Stimulated activated CD8-positive, alpha-beta memory T cell treated with anti-CD3 and anti-CD28 coated beads, Interleukin-12 subunit alpha, Interleukin-12 subunit beta, amount 100 ng/mL, for 24 hours (primary cell): ENCODE measurements around the gene WLS.

Source experiments
- DNase-seq: peaks from one replicate; pipeline ENCODE4 v3.0.0-alpha.2; 2020; ENCODE audit errors: extremely low read depth

The WLS gene

DNA sequence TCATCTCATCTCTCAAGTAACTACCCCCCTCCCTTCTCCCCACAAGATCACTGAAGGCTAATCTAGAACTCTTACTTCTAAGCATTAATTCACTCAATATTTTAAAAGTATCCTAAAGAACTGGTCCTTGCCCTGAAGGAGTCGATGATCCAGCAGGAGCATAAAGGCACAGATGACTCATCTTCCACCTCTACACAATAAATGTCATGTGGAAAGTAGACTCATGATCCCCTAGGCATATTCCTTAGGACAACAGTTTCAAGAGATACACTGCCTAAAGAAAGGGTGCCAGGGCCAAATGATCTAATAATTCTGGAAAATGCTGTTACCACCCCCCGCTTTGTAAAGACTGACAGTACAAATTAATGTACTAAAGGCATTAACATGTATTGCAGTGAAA, 96.1 kb downstream of the WLS start:
- DNase-seq: no peak

DNA sequence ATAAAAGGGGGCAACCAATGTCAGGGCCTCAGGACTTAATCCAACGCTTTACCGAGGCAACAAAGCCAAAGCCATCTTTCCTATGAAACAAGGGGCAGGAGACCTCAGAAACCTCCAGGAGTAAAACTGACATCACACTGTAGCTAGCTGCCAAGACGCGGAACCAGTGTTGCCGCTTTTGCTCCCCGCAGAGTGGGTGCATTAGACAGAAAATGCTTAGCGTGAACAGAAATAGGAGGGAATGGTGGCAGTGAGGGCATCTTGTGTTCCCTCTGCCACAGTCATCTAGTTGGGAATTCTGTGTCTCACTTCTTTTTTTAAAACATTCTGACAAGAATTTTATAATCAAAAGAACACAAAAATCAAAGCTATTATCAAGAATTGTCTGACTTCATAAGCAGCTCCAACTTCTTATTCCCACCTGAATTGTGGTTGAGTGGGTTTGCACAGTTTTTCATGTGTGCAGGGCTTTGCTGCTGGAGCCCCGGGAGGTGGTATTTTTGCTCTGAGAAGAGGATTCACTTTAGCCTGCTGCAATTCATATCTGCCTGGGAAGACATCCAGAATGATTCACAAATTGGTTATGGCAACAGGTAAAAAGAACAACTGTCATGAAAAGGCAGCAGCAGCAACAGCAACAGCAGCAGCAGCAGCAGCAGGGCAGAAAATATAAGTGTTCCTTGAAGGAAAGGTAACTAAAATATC, 99.7 kb downstream of the WLS start:
- no peak for DNase-seq

DNA sequence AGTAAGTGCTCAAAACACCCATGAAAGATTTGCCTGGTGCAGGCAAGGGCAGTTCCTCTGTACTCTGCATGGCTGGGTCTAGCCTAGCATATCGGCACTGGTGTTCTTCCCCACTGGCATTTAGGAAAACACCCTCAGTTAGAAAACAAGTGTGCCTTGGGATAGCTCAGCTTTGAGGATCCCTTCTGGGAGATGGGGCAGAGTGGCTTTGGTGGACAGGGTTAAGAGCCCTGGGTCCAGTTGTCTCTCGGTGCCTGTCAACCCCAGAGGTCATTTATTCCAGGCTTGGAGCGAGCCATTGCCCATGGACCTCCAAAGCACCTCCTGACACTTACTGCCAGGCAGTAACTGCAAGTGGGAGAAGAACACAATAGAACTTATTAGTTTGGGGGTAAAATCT, 101.1 kb downstream of the WLS start:
- DNase-seq: no peak

DNA sequence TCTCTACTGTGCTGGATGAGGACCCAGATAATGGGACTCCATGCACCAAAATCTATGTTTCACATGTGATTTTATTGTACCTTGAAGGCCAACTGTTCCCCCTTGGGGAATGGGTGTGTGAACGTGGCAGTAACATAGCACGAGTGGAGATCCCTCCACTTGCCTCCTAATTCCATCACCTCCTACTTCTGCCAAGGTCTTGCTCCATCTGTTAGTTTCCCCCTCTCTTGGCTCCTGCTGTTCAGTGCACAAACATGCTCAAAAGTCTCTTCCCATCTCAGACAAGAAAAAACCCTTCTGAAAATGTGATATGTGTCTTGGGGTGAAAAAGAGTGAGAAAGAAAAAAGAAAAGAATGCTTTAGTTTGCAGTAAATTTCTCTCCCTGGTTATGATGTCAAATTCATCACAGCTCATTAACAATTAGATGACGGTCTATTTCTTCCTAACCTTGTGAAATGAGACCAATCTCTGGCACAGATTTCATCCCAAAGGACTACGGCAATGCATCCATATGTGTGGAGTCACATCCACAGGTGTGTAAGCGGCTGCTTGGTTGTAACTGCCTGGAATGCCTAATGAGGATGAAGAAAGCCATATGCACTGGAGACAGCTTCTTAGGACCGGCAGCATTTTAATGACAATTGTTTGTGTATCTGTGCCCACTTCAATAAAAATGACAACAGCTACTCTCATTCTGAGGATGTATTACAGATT, 102.6 kb downstream of the WLS start:
- no peak for DNase-seq

DNA sequence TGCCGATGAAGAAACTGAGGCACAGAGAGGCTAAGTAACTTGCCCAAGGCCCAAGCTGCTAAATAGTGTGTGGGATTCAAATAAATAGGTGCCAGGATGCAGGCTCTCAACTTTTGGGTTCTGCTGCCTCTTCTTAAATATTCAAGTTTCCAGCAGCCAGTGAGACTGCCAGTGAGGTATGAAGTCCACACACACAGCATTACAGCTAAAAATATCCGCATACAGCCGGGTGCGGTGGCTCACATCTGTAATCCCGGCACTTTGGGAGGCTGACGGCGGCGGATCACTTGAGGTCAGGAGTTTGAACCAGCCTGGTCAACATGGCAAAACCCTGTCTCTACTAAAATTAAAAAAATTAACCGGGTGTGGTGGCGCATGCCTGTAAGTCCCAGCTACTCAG, 103.5 kb downstream of the WLS start:
- no peak for DNase-seq

DNA sequence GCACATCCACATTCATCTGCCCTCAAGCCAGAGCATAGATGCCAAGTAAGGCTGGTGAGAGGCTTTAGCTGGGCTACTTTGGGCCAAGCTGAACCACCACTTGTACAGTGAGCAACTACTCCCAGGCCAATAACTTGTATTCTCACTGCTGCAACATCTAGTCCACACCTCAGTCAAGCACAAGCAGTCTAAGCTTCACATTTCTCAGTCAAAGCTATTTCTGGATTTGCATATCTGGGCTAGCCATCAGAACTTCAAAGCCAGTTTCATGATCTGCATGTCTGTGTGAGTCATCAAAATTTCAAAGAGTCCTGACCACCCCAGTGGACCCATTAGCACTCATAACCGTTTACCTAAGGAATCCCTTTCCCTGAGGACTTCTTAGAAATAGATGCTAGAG, 104.2 kb downstream of the WLS start:
- no peak for DNase-seq

DNA sequence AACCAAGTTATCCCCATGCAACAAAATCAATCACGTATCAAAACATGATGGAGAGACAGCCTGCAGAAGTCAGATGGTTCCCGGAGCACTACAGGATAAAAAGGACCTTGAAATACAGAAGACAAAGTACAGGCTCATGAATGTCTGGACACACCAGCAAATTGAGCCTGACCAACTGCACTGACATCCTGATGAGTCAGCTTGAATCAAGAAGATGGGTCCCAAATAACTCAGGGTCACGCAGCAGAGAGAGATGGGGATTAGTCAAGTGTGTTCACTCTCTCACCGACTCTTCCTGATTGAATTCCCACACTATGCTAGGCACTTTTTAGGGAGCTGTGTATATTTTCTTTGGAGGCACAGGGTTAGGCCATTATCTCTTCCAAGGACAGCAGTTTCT, 110.8 kb downstream of the WLS start:
- no peak for DNase-seq

DNA sequence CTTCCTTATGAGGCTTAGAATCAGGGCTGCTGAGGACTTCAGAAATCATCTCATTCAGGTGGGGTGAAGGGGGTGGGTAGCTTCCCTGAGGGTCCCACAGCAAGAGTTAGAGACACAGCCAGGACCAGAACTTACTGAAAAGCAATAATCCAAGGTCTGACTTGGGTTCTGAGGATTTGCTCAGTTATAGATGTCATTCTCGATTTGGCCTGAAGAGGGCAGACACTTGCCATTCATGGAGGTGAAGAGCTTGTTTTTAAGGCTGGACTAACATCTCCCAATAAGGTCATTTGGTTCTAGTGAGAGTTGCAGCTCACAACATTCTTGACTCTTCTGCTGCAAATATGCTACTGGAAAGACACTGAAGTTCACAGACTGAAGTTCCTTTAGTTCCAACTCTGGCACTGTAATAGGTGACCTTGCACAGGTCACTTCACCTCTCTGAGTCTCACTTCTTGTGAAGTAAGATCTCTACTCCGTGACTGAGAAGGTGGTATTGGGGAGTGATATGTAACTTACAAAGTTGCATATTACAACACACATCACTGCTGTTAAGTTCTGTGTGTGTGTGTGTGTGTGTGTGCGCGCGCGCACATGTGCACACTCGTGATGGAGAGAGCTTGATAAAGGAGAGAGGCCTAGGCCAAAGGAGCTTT, 112.1 kb downstream of the WLS start:
- DNase-seq: no peak

DNA sequence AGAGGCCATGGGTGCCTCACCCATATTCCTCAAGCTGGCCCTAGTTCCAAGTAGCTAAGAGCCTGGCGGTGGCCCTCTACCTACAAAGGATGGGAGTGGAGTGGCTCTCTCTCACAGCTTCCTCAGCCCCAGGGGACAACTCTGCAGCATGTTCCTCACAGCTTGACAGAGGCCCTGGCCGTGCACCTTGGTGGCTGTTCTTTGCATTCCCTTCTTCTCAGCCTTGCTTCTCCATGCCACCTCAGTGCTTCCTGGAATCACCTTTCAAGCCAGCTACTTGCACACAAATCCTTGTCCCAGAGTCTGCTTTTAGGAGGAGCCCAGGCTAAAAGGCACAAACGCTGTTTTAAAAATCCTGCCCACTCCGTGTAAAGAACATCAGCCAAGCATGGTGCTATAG, 112.9 kb downstream of the WLS start:
- DNase-seq: no peak

DNA sequence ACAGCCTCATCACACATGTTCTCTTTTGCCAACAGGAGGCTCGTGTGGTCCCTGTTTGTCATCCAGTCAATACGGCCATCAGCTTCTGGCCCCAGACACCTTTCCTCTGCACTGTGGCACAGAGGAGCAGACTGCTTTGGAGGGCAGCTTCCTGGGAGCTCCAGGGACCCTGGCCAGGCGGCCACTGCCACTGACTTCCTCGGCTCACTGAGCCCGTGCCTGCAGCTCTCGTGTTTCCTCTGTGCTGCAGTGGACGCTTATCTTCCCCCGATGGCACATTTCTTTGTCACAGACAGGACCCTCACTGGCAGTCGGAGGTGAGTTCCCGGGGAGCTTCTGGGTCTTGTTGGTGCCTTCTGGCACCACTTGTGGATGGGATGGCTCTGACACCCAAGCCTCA, 114.9 kb downstream of the WLS start:
- DNase-seq: no peak

DNA sequence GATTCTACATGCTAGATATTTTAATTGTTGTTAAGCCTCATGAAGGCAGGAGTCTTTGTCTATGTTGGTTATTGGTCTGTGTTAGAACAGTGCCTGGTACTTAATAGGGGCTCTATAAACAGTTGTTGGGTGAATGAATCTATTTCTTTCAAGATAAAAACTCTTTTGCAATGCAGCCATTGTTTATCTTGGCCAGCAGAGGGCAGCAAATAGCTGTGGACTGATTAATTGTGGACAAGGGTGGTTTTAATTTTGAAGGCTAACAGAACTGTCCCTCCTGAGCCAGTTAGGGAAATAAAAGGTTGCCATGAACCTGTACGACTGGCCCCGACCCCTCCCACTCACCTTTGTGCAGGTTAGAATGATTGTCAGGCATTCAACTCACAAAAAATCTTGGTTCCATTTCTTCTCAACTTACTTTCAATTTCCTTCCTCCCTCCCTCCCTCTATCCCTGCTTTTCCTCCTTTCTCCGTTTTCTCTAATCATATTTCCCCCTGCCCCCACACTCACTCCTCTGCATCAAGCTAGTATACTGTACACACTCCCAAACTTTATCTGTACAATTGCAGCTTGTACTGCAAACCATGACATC, 115.6 kb downstream of the WLS start:
- DNase-seq: no peak

DNA sequence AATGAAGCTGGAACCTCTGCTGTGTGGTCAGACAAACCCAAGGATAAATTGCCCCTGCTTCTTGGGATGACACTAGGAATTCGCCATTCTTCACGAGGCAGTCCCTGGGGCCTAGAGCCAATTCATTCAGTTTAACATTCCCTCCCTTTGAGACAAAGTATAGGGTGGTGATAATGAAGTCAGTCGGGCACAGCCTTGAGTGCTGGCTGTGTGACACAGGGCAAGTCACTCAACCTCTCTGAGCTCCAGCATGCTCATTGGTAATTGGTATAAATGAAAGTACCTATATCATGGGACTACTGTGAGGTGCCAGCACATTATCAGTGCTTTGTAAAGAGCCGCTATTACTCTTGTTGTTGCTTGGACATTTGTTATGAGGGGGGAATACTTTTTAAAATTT, 117.0 kb downstream of the WLS start:
- no peak for DNase-seq

DNA sequence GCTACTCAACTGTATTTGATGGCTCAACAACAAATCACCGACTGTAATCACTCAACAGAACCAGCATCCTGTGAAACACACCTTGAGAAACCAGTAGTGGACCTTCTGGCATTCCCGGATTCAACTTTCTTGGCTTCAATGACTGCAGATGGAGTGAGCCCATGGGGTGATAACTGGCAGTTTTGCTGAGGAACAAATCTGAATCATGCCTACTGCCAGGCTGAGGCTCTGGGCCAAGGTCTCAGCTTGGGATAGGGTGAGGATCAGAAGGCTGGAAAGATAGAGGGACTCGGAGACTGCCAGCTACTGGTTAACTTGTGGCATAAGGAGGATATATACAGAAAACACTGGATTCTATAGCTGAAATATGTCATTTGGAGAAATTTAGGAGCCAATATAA, 118.4 kb downstream of the WLS start:
- DNase-seq: no peak

DNA sequence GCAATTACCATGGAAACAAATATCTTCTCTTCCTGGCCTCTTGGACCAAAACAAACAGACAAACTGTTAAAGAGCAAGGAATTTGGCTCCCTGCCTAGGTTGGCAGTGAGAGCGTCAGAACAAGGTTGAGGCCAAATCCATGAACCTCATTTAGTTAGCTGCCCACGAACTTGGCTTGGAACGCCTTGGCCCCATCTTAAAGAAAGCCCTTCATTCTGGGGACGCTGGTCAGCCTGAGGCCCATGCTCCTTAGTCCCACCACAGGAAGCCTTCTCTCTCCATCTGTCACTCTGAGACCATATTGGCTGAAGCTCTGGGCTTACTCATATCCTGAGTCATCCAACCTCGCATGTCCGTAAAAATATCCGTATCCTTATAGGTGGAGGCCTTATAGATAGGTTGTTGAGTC, 119.5 kb downstream of the WLS start:
- DNase-seq: no peak

DNA sequence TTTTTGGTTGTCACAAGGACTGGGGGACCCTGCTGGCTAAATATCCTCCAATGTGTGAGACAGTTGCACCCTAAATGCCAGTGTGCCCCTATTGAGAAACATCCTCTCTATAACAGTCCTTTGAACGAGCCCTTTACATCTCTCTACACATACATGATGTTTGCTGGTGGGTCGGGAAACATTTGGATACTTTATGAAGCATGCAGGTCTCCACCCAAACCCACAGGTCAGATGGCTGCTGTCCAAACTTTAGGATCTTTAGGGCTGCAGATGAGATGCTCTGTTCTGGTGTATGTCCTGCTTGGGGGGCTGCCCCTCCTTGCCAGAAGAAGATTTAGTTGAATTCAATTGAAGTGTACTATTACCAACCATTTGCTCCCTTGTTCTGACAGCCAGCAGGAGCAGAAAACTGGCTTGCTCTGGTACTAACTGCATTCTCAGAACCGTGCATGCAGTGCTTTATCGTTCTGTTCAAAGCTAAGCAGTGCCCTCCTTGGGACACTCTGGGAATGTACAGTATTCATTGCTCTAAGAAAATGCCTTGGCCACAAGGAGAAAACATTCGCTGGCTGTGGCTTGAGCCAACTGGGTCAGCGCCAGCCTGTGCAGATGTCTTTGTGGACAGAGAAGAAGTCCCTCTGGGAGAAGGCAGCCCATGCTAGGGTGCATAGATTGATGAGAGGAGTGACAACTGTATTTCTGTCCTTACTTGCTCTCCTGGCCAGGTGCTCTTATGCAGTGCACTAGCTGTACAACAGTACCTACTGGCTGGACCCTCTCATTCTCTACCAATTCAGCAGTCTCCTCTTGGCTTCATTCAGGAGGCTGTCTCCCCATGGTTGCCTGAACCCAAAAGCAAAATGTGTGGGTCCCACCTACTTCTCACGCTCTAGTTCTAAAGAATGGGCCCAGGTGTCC, 120.5 kb downstream of the WLS start:
- DNase-seq: no peak

DNA sequence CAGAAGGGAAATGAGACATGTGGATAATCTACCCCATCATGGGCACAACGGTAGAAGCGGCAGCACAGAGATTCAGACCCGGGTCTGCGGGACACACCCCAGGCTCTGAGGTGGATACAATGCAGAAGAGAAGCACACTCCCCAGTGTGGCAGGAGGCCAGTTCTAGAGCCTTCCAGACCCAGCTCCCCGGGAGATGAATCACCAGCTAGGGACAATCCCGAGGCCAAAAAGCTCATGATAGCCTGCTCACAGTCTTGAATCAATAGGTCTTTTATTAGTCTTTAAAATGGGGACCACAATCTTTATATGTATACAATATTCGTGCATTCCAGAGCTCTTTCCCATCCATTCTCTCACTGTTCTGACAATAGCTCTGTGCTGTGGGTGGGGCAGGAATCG, 124.6 kb downstream of the WLS start:
- no peak for DNase-seq

DNA sequence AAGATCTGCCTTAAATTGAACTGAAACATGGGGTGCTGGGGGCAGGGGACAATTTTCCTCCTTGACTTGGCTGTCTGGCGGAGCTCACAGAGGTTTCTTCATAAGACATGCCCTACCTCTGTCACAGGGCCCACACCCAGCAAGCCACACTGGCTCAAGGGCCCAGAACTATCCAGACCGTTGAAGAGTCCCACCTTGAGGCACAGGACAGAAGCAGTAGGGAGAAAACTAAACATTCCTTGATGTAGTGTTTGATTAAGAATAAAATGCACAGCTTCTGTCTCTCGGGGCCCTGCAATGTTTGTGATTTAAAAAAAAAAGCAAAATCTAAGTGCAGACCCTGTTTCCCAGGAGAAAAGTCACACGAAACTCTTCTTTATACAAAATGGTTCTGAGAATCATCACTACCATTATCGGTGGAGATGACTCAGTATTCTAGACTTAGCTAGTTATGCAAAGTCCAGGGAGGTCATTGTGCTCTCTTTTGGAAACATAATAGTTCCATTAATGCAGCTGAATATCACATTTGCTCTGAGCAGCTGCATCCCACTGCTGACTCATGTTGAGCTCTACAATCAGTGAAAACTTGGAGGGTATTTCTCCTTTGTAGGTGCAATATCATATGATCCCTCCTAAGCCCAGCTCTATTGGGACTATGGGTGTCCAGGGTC, 128.3 kb downstream of the WLS start:
- no peak for DNase-seq

DNA sequence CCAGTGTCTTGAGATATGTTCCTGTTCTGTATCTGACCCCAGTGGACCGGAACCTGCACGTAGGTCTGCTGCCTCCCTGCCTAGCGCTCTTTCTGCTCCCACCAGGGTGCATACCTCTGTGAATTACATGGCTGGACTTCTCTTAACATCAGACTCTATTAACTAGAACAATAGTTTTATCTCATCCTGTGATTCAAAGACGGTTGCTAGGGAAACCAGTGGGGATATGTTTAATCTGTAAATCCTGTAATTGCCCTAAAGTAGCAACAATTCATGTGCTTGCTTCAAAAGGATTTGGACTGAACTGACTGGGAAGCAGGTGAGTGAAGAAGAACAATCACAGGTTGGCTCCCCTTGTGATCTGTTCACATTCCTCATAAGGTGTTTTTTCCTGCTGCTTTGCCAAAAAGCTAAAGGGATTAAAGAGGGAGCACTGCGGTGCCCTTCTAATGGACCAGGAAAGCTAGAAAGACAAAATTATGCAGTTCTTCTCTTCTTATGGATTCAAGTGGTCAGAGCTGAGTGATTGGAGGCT, 129.2 kb downstream of the WLS start:
- no peak for DNase-seq

DNA sequence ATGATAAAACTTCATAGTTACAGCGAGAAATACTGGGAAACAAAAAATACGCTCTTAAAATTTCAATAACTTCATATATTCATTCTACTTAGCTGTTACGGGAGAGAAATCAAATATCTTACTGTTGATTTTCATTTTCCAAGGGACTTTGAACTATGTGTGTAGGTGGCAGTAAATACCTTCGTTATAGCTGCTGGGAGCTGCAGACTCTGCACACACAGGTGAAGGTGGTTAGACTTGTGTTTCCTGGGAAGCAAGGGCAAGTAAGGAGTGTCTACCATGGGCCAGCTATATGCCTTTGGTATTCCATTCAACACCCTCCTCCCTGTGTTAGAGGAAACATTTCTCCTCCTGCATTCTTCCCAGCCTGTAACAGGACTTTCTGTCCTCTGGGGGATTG, 130.5 kb downstream of the WLS start:
- no peak for DNase-seq

DNA sequence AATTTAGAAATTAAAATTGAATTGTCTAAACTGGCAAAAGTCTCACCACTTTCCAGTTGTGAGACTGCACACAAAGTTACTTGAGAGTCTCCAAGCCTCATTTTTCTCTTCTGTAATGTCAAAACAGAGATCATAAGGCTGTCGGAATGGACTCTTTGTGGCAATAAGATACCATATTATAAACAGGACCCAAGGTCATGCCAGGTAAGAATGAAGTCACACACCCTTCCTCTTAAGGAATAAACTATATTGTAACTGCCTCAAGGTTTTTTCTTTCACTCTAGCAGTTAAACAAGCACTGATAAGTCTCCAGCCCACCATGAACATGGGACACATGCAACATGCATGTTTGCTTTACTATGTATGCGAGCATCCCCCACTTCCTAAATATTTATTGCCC, 131.8 kb downstream of the WLS start:
- DNase-seq: no peak

DNA sequence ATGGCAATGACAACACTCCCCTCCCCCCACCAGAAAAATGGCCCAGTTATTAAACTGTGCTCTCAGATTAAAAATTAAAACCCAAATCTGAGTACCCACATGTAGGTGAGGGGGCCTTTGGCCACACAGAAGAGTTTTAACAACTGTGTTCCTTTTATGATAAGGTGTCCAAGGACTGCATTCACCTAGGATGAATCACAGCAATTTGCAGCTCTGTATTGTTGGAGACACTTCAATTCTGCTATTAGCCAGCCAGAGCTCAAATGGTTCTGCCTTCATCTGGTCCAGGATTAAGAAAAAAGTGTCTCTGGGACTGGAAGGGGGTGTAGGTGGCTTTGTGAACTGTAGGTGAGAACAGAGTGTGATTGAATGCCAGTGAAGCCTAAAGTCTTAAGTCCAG, 138.6 kb downstream of the WLS start:
- no peak for DNase-seq
